LoVo (cell line): ENCODE data around the gene EPS15.

Experiments
- DNase-seq: peaks from one replicate; pipeline ENCODE4 v3.0.0-alpha.2; 2016; ENCODE audit warnings: low spot score

EPS15 gene

GRCh38 chr1:51378871-51379270, 140.2 kb downstream of the EPS15 start:
- no peak for DNase-seq

DNA sequence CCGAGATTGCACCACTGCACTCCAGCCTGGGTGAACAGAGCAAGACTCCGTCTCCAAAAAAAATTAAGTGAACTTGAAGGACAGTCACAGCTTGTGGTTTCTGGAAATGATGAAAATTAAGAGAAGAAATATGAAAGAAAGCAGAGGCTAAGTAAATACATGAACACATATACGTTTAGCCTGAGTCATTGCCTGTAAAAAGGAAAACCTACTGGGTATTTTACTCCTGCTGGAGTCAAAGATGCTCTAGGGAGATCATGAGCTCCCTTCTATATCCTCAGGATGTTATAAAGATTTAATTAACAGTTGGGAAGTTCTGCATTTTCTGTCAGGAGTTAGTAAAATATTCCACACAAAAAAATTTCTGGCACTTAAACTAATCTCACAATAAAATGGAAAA, 145.2 kb downstream of the EPS15 start:
- DNase-seq: no peak

- DNase-seq: no peak
Observed at GRCh38 chr1:51372561-51372960, 146.5 kb downstream of the EPS15 start.

GRCh38 chr1:51369171-51369570, 149.9 kb downstream of the EPS15 start:
- DNase-seq: no peak

DNA sequence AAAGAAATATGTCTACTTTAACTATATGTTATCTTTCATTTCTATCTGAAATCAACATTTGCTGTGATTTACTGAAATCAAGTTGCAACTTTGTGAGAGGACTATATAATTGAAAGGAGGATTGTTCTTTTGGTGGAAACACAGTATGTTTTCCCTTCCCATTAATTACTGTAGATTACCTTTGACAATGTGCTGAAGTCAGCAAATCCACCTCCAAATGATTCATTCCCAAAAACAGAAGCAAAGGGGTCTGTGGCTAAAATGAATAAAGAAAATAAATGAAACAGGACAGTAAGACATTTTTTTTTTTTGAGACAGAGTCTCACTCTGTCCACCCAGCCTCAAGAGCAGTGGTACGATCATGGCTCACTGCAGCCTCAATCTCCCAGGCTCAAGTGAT, 153.3 kb downstream of the EPS15 start:
- DNase-seq: no peak

GRCh38 chr1:51359879-51360278, 159.2 kb downstream of the EPS15 start:
- DNase-seq: no peak

- DNase-seq: no peak
Observed at GRCh38 chr1:51355382-51355781, 163.7 kb downstream of the EPS15 start.

DNA sequence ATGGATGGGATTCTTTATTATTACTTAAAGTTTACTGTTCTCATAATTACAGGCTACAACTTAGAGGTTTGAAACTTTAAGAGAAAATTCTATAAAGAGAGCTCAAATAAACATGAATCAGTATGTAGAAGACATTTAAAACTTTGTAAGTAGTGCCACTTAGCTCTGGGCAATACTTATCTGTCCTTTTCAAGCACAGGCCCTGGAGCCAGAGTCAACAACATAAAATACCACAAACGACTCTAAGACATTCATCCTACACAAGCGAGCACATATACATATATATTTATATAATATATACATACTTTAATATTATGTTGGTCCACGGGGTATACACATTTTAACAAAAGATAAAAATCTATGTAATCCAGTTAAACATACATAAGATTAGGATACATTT, 164.7 kb downstream of the EPS15 start:
- no peak for DNase-seq

DNA sequence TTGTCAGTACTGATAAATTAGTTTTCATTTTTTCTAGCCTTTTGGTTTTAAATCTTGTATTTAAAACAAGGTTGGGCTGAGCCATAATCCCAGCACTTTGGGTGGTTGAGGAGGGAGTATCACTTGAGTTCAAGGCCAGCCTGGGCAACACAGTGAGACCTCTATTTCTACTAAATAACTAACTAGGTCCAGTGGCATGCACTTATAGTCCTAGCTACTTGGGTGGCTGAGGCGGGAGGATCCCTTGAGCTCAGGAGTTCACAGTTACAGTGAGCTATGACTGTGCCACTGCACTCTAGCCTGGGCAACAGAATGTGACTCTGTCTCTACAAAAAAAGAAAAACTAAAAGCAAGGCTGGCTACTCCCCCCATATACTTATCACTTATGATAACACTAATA, 167.2 kb downstream of the EPS15 start:
- DNase-seq: no peak

DNA sequence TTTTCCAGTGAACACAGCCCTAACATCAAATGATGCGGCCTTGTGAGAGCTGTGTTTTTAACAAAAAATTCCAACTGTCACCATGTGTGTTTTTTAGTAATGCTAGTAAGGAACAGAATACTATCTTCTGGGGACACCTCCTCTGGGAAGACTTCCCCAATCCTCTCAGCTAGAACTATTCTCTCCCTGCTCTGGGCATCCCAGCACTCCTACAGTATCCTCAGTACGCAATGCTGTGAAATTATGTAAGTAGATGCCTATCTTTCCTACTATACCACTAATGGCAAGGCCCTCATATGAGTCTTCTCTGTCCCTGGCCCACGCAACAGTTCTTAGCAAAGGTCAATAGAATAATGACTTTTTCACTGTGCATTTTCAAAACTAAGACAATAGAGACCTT, 169.2 kb downstream of the EPS15 start:
- DNase-seq: no peak

GRCh38 chr1:51348147-51348527, 170.9 kb downstream of the EPS15 start:
- no peak for DNase-seq

GRCh38 chr1:51347398-51348146, 171.5 kb downstream of the EPS15 start:
- DNase-seq: no peak

GRCh38 chr1:51346086-51346942, 172.8 kb downstream of the EPS15 start:
- DNase-seq: no peak

DNA sequence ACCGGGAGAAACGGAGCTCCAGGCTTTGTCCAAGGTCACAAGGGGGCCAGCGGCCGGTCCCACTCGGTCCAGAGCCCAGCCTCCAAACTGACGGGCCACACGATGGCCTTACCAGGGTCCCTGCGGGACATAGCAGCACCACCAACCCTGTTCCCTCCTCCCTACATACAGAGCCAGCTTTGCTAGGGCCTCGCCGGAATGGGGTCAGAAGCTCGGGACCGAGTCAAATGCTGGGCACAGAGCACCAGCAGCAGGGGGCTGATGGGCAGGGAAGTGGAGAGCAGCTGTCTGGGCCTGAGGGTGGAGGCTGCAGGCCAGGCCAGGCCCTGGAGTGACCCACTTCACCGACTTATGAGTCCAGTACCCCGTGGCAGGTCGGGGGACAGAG, 173.8 kb downstream of the EPS15 start:
- no peak for DNase-seq

DNA sequence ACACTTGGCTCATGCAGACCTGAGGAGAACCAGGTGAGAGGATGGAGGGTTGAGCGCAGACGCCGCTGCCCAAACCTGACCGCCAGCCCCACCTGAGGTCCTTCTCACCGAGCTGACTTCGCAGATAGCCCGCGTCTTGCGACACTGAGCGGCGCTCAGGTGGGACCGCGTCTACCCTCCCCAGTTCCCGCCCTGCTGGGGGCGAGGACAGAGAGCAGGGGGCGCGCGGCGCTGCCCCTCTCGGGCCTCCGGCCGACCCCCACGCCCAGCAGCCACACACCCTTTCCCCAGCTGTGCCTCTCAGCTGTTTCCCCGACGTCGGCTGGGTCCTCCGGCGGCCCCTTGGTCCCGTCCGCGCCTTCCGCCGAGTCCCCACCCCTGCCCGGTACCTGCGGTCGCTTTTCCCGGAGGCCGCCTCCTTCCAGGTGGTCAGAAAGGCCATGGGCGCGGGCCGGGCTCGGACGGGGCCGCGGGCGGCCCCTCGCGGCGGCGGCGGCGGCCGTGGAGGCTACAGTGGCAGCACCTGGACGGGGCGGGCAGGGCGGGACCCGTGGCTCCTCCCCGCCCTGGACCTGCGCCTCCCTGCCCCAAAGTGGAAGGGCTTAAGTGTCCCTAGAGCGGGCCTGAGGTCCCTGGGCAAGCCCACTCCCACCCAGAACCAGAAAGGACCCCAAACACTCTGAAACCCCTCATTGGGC, 174.3 kb downstream of the EPS15 start:
- peak; percentile 48 for DNase-seq

DNA sequence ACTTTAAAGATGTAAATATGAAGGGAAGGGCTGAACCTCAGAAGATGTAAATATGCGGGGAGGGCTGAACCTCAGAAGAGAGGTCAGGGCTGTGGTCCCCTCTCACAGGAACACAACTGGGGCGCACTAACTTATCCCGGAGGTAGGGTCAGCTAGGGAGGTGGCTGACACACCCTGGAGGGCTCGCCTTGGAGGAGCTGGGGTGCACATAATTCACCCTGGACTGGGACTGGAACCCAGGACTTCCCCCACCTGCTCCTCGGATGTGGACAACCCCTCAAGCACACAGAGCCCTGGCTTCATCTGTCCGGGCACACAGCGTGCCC, 174.8 kb downstream of the EPS15 start:
- no peak for DNase-seq

DNA sequence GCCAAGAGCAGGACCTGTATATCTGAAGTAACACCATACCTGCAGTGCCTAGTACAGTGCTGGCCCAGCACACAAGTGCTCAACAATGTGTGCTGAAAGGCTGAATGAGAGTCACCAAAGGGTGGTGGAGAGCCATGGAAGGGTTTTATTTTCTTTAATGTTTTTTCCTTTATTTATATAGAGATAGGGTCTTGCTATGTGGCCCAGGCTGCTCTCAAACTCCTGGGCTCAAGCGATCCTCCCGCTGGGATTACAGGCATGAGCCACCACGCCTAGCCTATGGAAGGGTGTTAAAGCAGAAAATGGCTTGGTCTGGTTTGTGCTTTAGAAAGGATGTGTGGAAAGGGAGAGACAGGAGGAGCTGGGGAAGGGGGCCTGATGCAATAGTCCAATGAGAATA, 175.4 kb downstream of the EPS15 start:
- no peak for DNase-seq

GRCh38 chr1:51342591-51343206, 176.4 kb downstream of the EPS15 start:
- no peak for DNase-seq

- no peak for DNase-seq
Observed at GRCh38 chr1:51341876-51342496, 177.1 kb downstream of the EPS15 start.

DNA sequence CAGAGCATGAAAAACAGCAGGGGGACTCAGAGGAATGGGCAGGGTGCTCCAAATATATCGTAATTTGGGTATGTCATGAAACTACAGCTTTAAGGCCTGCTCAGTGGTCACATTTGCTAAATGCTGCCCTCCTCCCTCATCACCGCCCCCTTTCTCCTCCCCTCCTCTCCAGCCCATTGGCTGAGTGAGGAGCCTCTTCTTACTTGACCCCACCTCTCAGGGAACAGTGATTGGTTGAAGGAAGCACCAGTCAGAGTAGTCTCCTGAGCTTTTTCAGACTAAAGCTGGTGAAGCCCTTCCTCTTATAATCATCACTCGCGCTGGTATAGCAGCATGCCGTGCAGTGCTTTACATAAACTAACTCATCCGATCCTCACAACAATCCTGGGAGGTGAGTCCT, 178.7 kb downstream of the EPS15 start:
- no peak for DNase-seq

DNA sequence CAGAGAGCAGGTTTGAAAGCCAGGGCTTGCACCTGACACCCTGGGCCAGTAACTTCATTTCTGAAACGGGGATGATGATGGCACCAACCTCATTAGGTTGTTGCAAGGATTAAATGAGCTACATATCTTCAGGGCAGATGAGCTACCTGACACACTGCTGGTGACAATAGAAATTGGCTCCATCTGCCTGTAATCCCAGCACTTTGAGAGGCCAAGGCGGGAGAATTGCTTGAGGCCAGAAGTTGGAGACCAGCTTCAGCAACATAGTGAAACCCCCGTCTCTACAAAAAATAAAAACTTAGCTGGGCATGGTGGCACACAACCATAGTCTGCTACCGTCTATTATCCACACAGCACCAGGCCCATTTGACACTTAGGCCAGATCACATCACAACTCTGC, 182.4 kb downstream of the EPS15 start:
- no peak for DNase-seq

DNA sequence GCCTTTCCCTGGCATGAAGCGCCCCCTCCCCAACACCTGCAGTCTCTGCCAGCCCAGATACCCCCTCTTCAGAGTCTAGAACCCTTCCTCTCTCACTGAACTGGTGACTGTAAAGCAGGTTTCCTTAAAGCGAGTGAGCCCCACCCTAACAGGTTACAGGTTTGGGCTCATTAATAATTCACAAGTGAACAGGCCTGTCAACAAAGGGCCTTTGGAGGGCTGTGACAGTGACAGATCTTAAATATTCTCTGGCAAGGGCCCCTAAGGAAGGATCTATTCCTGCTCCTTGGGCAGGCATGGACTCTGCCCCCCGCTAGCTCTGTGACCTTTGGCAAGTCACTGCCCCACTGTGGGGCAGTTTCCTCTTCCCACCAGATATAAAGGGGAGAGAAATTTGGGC, 183.1 kb downstream of the EPS15 start:
- DNase-seq: no peak
